LNCaP clone FGC (cell line): Measurements from ENCODE around the gene RPS10.
"Not testable (repeated sequence)": the region's sequence is repeated elsewhere in the genome, so short reads cannot be mapped to it uniquely, and the experiment has no call there.

ENCODE experiments used
- DNase-seq: peaks from one replicate; pipeline ENCODE4 v3.0.0-alpha.2; 2011; ENCODE audit warnings: low read depth
- H3K4me3 ChIP-seq: 2 replicates; pipeline ENCODE4 v1.5.1; 2011; ENCODE audit warnings: mild to moderate bottlenecking, low read depth, low read length, control low read depth
- CTCF ChIP-seq: IDR thresholded peaks from 2 replicates; pipeline ENCODE4 v1.5.1; 2012; ENCODE audit warnings: mild to moderate bottlenecking; ENCODE audit not compliant: control insufficient read depth, insufficient read depth; ENCODE audit errors: extremely low read depth

Gene RPS10

GRCh38 chr6:34383161-34383631 is 42.7 kb downstream of the RPS10 start:
- no peak for DNase-seq
- TF ChIP-seq CTCF = no peak
- no peak overlapping the region for H3K4me3 ChIP-seq

GRCh38 chr6:34381081-34381480 is 44.8 kb downstream of the RPS10 start:
- no peak for DNase-seq
- TF ChIP-seq CTCF = no peak
- H3K4me3 ChIP-seq = no peak overlapping the region

GRCh38 chr6:34378470-34378869 is 47.4 kb downstream of the RPS10 start:
- no peak for TF ChIP-seq CTCF
- no peak for DNase-seq
- no peak overlapping the region for H3K4me3 ChIP-seq

- TF ChIP-seq CTCF = no peak
- H3K4me3 ChIP-seq = no peak overlapping the region
- DNase-seq = no peak
These were observed 47.9 kb downstream of the RPS10 start for GRCh38 chr6:34377984-34378383.

- not testable (repeated sequence) for DNase-seq, H3K4me3 ChIP-seq
These were observed 48.3 kb downstream of the RPS10 start for GRCh38 chr6:34377571-34377970.

GRCh38 chr6:34375833-34376232 is 50.0 kb downstream of the RPS10 start:
- H3K4me3 ChIP-seq = no peak overlapping the region
- DNase-seq = no peak
- no peak for TF ChIP-seq CTCF

GRCh38 chr6:34374508-34374907 is 51.4 kb downstream of the RPS10 start:
- H3K4me3 ChIP-seq = no peak overlapping the region
- no peak for DNase-seq
- TF ChIP-seq CTCF = no peak

- no peak for DNase-seq
- no peak overlapping the region for H3K4me3 ChIP-seq
- TF ChIP-seq CTCF = no peak
These were observed 51.8 kb downstream of the RPS10 start for GRCh38 chr6:34374069-34374468.
